ENCODE results near the gene FGF22.

Gene FGF22

DNA sequence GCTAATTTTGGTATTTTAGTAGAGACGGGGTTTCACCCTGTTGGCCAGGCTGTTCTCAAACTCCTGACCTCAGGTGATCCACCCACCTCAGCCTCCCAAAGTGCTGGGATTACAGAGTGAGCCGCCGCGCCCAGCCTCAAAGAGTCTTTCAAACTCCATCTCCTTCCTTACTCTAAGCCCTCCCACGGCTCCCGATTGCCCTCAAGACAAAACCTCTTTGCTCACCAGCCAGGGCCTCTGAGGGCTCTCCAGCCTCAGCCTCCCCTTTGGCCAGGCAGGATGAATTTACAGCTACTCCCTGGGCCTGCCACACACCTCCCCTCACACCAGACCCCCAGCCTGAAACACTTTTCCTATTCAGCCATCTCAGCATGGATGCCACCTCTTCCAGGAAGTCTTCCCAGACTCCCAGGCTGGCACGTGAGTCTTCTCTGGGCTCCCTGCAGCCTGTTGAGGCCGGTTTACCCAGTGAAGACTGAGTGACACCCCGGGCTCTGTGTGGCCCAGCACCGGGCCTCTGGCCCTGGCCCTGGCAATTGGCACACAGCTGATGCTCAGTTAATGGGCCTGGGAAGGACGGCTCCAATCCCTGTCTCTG, 48.0 kb downstream of the FGF22 start:
- H3K9me3 ChIP-seq (ENCODE audit: insufficient read depth, low read length, severe bottlenecking) = no peaks in the 10 kb centered on the region
- TF ChIP-seq, protein P1, sequence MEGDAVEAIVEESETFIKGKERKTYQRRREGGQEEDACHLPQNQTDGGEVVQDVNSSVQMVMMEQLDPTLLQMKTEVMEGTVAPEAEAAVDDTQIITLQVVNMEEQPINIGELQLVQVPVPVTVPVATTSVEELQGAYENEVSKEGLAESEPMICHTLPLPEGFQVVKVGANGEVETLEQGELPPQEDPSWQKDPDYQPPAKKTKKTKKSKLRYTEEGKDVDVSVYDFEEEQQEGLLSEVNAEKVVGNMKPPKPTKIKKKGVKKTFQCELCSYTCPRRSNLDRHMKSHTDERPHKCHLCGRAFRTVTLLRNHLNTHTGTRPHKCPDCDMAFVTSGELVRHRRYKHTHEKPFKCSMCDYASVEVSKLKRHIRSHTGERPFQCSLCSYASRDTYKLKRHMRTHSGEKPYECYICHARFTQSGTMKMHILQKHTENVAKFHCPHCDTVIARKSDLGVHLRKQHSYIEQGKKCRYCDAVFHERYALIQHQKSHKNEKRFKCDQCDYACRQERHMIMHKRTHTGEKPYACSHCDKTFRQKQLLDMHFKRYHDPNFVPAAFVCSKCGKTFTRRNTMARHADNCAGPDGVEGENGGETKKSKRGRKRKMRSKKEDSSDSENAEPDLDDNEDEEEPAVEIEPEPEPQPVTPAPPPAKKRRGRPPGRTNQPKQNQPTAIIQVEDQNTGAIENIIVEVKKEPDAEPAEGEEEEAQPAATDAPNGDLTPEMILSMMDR (IDR thresholded peaks at IDR 0.05; ENCODE audit: borderline replicate concordance, extremely low read depth, low read length, poor library complexity, severe bottlenecking) = no peak
- TF ChIP-seq EZH2 (IDR thresholded peaks at IDR 0.05; ENCODE audit: borderline replicate concordance, low read depth, low read length, severe bottlenecking) = no peak
- no peak overlapping the region for H3K4me3 ChIP-seq (ENCODE audit: low read depth in 1 of 2, low read length in 2 of 2)
- H4K20me1 ChIP-seq (ENCODE audit: insufficient read depth, low read length) = no peaks in the 10 kb centered on the region
- no peaks in the 10 kb centered on the region for H3K79me2 ChIP-seq (ENCODE audit: insufficient read depth, low read length)
- DNase-seq = no peak
- H3K36me3 ChIP-seq (ENCODE audit: insufficient read depth, low read length) = no peaks in the 10 kb centered on the region
- H2AFZ ChIP-seq (ENCODE audit: low read depth, low read length) = no peak overlapping the region
- no peak overlapping the region for H3K9ac ChIP-seq (ENCODE audit: low read depth, low read length)
- H3K27ac ChIP-seq (ENCODE audit: low read length) = no peak overlapping the region
- no peaks in the 10 kb centered on the region for H3K27me3 ChIP-seq (ENCODE audit: insufficient read depth, low read length, poor library complexity)
- no peaks in the 10 kb centered on the region for H3K4me1 ChIP-seq (ENCODE audit: insufficient read depth, low read length)
- H3K4me2 ChIP-seq (ENCODE audit: insufficient read depth, low read length) = no peak overlapping the region
- no peak for ATAC-seq (ENCODE audit: insufficient read depth, low read depth)

DNA sequence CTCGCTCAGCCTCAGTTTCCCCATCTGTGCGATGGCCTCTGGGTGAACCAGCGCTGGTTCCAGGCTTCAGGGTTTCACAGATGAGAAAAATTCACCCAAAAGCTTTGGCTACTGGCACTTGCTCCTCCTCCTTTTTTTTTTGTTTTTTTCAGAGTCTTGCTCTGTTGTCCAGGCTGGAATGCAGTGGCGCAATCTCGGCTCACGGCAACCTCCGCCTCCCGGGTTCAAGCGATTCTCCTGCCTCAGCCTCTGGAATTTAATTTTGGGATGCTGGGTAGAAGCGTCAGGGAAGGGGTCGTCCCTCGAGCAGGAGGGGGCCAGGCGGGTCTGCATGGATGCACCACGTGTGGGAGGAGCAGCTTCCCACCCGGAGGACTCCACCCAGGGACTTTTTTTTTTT, 48.5 kb downstream of the FGF22 start:
- DNase-seq (no peak), ATAC-seq (ENCODE audit: insufficient read depth, low read depth) (no peak)
- Histone ChIP-seq H3K27ac (ENCODE audit: low read length) (no peak overlapping the region), H4K20me1 (ENCODE audit: insufficient read depth, low read length) (no peaks in the 10 kb centered on the region), H3K4me3 (ENCODE audit: low read depth in 1 of 2, low read length in 2 of 2) (no peak overlapping the region), H3K4me2 (ENCODE audit: insufficient read depth, low read length) (no peak overlapping the region), H3K9ac (ENCODE audit: low read depth, low read length) (no peak overlapping the region), H2AFZ (ENCODE audit: low read depth, low read length) (no peak overlapping the region), H3K9me3 (ENCODE audit: insufficient read depth, low read length, severe bottlenecking) (no peaks in the 10 kb centered on the region), H3K36me3 (ENCODE audit: insufficient read depth, low read length) (no peaks in the 10 kb centered on the region), H3K27me3 (ENCODE audit: insufficient read depth, low read length, poor library complexity) (no peaks in the 10 kb centered on the region), H3K79me2 (ENCODE audit: insufficient read depth, low read length) (no peaks in the 10 kb centered on the region), H3K4me1 (ENCODE audit: insufficient read depth, low read length) (no peaks in the 10 kb centered on the region)
- TF ChIP-seq EZH2 (IDR thresholded peaks at IDR 0.05; ENCODE audit: borderline replicate concordance, low read depth, low read length, severe bottlenecking) = no peak
- TF ChIP-seq, protein P1 (IDR thresholded peaks at IDR 0.05; ENCODE audit: borderline replicate concordance, extremely low read depth, low read length, poor library complexity, severe bottlenecking) = no peak

DNA sequence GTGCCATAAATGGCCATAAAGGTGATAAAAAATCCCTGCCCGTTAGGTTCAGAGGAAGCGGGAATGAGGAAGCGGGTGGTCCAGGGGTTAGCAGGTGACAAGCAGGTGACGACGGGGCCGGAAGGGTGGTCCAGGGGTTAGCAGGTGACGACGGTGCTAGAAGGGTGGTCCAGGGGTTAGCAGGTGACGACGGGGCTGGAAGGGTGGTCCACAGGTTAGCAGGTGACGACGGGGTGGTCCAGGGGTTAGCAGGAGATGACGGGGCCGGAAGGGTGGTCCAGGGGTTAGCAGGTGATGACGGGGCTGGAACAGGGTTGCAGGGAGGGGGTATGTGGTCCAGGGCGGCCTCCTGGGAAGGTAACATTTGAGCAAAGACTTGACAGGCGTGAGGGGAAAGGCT, 49.3 kb downstream of the FGF22 start:
- H2AFZ ChIP-seq (ENCODE audit: low read depth, low read length) = no peak overlapping the region
- no peak overlapping the region for H3K4me2 ChIP-seq (ENCODE audit: insufficient read depth, low read length)
- H3K79me2 ChIP-seq (ENCODE audit: insufficient read depth, low read length) = no peaks in the 10 kb centered on the region
- ATAC-seq (ENCODE audit: insufficient read depth, low read depth) = no peak
- no peak overlapping the region for H3K4me3 ChIP-seq (ENCODE audit: low read depth in 1 of 2, low read length in 2 of 2)
- H3K36me3 ChIP-seq (ENCODE audit: insufficient read depth, low read length) = no peaks in the 10 kb centered on the region
- H4K20me1 ChIP-seq (ENCODE audit: insufficient read depth, low read length) = no peaks in the 10 kb centered on the region
- DNase-seq = no peak
- H3K9me3 ChIP-seq (ENCODE audit: insufficient read depth, low read length, severe bottlenecking) = no peaks in the 10 kb centered on the region
- TF ChIP-seq EZH2 (IDR thresholded peaks at IDR 0.05; ENCODE audit: borderline replicate concordance, low read depth, low read length, severe bottlenecking) = no peak
- TF ChIP-seq, protein P1 (IDR thresholded peaks at IDR 0.05; ENCODE audit: borderline replicate concordance, extremely low read depth, low read length, poor library complexity, severe bottlenecking) = no peak
- no peak overlapping the region for H3K9ac ChIP-seq (ENCODE audit: low read depth, low read length)
- H3K4me1 ChIP-seq (ENCODE audit: insufficient read depth, low read length) = no peaks in the 10 kb centered on the region
- no peaks in the 10 kb centered on the region for H3K27me3 ChIP-seq (ENCODE audit: insufficient read depth, low read length, poor library complexity)
- no peak overlapping the region for H3K27ac ChIP-seq (ENCODE audit: low read length)
